DMS 273 (cell line): Measurements from ENCODE around the gene FAM20C.

Experiments
- DNase-seq: peaks from one replicate; lab custom pipeline; 2025; ENCODE audit not compliant: unreplicated experiment; lab: John Stamatoyannopoulos, UW

Gene FAM20C

DNA sequence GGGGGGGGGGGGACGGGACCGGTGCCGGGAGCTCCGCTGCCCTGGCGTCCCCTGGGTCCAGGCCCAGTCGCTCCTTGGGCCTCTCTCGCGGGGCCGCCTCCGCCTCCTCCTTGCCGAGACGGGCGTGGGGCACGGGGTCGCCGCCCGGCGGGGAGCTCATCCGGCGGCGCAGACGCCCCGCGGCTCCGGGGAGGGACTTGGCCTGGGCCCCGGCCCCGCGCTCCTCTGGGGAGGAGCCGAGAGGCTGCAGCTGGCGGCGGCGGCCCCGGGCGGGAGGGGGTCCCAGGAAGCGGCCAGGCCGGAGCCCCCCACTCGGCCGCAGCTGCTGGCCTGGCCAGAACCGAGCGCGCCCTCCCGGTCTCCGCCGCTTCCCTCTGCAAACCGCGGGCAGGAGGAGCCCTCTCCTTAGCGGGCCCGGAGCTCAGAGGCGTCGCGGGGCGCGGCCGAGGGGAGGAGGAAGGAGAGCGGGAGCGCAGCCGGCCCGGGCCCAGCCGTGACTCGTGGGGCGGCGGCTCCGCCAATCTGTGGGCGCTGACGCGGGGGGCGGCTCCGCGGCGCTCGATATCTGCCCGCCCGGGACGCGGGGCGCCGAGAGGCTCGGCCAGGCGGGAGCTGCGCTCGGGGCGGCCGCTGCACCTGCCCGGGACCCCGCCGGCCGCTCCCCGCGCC lies at the start of gene FAM20C:
Gene FAM20C, plus strand, starts transcription at position 591 of the 669 bp plus-strand sequence. CDS start 629 bp downstream, outside the sequence.
- DNase-seq, result peak; percentile 94

DNA sequence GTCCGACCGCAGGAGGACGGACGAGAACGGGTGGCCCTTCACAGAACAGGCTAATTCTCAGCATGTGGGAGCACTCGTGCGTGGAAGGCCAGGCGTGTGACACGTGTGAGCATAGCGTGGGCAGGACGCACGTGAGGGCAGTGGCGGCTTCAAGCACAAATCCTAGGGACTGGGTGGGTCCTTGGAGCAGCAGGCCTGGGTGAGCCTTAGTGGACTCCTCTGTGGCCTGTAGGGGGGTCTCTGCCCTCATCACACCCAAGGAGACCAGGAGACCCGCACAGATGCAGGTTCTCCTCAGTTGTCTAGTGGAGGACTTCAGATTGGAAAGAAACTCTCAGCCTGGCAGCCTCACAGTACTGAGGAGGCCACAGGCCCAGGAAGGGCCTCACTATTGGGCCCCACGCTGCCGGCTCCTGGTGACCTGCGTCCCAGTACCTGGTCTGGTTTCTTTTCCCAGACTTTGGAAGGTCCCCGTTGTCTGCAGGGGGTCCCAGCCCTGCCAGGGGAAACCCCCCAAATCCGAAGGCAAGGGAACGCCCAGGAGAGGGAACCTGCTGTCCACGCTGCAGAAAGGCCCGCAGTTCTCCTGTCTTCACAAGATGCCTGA lies 49.1 kb upstream of the FAM20C start:
- no peak for DNase-seq

DNA sequence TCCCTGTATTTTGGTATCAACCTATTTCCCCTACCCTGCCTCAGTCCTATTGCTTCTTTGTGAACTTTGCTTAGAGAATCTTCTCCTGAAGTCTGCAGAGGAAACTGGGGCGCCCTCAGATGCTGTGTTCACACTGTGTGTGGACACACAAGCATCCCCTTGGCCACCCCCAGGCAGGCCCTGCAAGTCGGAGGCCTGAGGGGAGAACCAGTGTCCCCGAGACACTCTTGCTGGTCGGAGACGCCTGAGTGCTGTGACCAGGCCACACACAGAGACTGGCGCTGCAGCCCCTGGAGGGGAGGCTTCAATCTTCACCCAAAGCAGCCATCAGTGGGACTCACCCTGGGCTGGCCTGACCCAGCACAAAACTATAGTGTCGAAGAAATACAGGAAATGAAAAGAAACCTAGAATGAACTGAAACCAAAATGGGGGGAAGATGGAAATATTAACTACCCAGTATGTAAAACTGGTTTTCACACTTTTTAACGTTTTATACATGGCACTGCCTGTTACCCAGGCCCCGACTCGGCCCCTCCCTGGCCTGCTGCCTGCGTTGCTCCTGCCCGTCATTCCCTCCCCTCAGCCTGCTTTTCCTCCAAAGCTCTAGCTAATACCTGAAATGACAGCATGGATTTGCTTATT lies 48.4 kb upstream of the FAM20C start:
- no peak for DNase-seq

DNA sequence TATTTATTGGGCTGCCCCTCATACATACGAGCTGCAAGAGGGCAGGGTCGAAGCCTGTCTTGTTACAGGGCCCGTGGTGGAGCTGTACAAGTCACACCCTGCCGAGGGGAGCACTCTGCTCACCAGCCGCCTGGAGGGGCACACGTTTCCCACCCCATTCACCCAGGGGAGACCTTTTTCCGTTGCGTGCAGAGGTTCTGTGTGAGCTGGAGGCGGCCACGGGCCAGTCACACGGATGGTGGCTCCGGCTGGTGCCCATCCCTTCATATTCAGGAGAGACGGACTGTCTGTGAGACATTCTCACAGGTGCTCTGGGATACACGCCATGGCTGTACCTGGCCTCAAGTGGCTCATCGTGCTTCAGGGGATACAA lies 47.9 kb upstream of the FAM20C start:
- DNase-seq, result no peak

DNA sequence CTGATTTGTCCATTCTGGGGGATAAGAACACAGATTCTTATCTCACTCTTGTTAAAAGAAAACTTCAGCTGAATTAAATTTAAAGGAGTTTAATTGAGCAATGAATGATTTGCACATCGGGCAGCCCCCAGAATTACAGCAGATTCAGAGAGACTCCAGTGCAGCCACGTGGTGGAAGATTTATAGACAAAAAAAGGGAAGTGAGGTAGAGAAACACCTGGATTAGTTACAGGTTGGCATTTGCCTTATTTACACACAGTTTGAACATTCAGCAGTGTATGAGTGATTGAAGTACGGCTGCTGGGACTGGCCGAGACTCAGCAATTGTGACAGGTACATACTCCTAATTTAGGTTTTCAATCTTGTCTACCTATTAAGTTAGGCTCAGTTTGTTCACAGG lies 46.5 kb upstream of the FAM20C start:
- DNase-seq, result no peak

DNA sequence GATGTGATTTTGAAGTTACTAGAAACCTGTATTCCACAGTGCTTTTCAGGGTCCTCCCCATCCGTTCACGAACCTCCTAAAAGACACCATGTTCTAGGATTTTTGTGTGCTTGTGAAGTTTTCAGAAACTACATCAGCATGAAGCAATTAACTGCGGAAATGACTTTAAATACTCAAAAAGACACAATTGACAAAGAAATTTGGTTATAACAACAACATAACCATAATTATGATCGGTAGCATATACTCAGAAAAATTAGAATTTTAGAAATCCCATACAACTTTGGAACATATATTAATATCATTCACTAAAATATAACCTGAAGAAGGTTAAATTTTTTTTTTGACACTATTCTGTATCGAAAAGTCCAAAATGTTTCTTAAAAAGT lies 43.8 kb upstream of the FAM20C start:
- DNase-seq, result no peak

DNA sequence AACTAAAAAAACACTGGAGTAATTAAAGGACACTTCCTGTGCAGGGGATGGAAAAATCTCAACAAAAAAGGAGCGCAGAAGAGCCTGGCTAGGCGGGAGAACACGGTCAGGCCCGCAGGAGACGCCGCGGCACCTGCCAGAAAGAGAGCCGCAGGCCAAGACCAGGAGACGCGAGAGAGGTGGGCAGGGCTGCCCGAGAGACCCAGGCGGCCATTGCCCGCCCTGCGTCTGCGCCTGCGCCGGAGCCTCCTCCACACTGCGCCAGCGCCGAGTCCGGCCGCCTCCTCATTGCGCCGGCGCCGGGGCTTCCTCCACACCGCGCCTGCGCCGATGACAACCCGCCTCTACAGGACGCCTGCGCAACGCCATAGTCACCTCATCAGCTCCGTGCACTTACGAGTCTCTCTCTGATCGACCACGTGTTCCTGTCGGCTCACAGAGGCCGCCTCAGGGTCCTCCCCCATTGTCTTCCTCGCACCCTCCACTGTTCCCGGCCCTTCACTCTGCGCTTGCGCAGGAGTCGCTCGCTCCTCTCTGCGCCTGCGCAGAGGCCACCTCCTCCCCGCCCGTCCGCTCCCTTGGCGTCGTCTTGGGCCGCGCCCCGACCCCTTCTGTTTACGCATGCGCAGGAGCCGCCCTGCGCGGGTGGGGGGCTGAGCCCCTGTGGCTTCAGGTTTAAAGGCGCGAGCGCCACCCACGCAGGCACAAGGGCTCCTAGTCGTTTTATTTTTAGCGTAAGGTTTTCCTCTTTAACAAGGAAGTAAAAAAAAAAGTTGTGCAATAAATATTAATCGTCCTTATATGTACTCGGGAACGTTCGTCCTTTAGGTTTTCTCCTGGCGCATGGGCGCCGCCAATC lies 43.2 kb upstream of the FAM20C start:
- peak; percentile 100 for DNase-seq

DNA sequence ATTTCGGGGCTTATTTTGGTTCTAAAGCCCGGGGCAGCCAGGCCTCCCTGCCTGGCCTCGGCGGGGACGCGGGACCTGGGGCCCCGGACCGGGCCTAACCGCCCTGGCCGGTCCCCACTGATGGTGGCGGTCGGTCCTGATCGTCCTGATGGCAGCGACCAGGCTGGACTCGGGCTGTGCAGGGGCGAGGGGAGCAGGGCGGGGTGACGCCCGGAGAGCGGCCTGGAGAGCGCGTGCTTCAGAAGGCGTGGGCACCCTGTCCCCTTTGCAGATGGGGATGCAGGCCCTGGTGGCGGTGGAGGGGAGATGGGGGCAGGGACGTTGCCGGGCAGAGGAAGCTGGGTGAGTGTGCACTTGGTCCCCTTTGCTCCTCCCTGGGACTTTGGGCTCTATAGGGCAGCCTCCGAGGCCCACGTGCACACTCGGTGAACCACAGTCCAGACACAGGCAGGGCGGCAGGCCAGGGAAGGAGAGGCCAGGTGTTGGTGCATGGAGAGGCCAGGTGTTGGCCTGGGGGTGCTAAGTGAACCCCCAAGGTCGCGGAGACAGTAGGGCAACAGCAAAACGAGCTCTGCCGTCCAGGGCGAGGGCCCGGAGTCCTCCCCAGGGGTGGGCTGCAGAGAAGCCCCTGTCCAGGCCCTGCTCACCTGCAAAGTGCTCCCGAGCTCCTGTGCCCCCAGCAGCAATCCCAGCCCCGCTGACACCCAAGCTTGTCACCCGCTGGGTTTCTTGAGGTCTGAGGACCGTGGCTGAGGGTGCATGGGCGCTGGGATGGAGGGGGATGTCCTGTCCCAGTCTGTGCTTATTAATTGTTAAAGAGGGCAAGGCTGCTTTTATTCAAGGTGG lies 42.4 kb upstream of the FAM20C start:
- DNase-seq, result peak; percentile 59

DNA sequence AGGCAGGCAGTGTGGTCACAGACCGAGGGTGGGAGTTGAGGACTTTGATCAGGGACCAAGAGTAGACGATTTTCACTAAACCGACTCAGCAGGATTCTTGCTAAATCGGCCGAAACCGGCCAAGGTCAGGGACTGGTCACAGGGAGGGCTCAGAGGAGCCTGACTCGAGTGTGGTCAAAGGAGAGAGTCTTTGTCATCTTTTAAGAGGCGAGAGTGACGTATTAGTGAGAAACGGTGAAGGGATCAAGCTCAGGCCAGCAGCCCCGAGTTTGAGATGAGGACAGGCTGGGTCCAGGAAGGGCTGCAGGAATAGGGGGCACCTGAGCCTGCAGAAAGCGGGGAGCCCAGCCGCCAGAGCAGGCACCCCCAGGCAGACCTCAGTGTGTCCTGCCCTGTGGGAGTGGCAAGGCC lies 41.6 kb upstream of the FAM20C start:
- DNase-seq, result no peak

DNA sequence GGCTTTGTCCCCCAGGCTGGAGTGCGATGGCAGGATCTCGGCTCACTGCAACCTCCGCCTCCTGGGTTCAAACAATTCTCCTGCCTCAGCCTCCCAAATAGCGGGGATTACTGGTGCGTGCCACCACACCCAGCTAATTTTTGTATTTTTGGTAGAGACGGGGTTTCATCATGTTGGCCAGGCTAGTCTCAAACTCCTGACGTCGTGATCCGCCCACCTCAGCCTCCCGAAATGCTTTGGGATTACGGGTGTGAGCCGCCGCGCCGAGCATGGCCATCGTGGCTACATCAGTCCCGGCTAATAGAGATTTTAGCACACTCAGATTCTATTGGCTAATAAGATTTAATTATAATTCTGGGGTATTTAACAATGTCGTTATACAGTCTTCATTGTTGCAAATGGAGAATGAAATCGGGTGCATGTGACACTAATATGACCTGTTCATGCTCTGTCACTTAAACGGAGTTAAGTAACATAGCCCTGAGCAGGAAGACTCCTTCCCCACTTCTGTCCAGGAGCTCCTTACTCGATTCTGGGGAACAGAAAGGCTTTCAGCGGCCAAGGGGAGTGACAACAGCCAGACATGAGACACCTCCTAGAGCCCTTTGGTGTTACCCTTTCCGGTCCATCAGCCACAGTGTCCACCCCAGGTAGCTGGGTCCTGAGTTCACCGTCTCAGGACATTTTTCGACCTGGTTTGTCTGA lies 40.9 kb upstream of the FAM20C start:
- no peak for DNase-seq

DNA sequence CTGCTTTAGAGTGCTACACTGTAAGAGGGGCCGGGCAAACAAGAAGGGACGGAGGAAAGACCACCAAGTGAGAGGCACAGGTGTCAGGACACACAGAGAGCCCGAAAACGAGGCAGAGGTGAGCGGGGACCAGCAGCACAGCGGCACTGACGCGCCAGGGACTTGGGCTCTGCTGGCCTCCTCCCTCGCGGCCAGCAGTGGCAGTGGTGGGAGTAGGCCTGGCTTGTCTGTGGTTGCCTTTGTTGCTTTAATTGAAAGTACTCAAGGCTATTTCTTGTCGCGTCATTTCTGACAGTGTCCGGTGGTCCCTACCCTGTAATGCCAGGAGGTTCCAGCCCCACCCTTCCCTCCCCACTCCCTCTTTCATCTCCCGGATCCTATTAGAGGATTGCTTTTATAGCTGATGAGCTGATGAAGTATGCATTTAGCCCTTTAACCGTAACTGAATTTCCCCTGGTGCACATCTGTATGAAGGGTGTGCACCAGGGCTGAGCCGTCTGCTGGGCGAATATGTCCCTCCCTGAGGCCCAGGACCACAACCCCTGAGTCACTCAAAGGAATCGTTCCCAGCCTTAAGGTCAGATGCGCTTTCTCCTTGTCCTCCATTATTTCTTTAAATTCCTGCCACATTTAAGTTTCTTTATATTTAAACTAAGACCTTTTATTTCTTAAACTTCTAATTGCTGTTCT lies 39.5 kb upstream of the FAM20C start:
- no peak for DNase-seq

DNA sequence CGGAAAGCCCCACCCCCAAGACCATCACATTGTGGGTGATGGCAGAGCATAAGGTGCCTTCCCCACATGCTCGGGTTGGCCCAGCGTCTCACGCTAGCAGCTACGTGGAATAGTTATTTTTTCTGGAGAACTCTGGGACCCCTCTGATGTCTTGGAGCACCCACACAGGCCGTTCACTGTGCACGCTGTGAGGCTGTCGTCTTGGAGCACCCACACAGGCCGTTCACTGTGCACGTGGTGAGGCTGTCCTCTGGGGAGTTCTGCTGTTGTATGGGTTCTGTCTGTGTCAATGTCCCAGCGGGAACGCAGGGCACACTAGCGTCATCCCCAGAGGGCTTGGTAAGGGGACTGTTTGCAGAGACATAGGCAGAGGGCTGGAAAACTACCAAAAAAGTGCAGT lies 38.8 kb upstream of the FAM20C start:
- DNase-seq, result no peak

DNA sequence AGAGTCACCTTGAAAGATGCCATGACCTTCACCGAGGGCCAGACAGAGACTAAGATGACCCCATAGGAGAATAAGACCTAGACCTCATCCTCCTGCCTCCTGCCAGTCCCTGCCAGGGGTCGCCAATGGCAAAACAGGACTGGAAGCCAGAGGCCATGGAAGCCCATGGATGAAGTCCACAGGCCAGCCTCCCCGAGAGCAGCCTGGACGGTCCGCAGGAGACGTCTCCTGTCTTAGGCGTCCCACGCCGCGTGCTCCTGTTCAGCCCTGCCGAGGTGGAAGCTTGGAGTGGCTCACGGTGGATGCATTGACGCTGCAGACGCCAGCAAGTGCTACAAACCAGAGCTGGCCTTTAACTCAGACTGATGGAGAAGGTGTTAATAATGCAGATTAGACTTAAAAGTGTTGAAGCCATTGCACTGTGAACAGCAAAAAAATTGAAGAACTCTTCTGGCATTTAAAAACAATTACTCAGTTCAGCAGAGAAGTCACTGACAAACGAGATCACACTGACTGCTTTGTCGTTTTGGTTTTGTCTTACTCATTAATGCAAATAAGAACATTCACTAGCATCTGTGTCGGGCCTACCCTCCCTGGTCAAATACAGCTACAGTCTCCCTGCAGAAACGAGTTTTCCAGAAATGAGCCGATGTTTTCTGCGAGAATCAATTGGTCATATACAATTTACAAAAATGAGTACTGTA lies 38.1 kb upstream of the FAM20C start:
- DNase-seq, result no peak

DNA sequence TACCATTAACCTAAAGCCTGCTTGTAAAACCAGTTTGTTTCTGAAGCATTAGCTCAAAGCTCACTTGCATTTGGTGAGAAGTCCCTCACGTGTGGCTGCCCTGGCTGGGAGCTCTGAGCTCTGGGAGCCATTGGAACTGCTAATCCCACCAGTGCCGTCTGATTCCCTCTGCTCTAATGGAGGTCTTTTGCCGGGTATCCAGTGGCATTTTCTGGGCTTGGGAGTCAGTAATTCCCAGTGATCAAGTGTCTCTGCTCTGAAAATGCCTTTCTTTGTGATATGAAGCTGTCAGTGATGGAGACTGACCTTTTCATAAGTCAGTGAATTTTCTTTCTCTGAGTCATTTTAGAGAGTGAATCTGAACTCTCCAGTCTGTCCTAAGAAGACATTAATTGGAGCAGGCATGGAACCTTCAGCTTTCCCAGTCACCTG lies 36.9 kb upstream of the FAM20C start:
- no peak for DNase-seq

DNA sequence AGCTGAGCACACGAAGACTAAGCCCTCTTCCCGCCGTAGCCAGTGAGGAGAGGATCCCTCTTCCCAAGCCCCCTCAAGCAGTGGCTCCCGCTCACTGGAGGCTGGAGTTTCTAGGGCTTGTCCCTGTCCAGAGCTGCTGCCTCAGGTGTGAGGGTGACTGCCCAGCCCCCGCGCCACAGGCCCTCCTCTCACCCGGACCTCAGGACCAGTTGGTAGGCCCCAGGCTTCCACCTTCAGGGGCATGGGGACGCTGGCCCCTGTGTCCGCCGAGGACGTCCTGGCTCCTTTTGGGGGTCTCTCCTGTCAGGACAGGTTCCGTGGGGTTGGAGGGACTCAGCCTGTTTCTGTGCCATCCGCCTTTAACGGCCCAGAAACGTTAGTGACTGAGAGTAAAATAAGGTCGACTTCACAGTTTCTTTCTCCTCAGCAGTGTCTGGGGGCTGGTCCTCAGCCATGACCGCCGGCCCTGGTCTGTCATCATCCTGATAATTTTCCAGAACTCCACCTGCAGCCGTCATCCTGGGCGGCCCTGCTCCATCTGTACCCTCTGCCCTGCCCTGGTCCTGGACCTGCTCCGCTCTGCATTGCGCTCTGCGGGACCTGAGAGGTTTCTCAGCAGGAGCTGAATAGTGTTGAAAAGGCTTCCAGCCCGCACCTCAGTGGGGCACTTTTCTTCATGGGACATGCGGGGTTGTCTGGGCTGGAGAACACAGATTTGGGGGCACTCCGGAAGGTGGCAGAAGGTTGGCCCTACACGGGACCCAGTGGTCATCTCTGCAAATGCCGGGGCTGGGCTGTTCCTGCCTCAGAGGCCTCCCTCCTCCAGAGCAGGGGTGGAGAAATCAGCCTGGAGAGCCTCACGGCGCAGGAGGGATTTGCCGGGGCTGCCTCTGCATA lies 36.0 kb upstream of the FAM20C start:
- DNase-seq, result no peak

DNA sequence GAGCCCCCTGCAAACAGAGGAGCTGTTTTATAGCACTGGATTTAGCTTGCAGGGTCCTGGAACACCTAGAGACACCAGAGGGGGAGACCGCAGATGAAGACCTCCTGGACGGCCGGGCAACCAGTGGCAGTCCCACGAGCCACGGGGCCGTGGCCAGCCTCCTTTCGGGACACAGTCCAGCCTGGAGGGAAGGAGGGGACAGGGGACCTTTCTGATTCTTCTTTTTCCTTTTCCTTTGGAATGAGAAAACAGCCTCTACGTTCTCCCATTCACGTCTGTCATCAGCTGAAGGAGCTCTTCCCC lies 35.4 kb upstream of the FAM20C start:
- no peak for DNase-seq

DNA sequence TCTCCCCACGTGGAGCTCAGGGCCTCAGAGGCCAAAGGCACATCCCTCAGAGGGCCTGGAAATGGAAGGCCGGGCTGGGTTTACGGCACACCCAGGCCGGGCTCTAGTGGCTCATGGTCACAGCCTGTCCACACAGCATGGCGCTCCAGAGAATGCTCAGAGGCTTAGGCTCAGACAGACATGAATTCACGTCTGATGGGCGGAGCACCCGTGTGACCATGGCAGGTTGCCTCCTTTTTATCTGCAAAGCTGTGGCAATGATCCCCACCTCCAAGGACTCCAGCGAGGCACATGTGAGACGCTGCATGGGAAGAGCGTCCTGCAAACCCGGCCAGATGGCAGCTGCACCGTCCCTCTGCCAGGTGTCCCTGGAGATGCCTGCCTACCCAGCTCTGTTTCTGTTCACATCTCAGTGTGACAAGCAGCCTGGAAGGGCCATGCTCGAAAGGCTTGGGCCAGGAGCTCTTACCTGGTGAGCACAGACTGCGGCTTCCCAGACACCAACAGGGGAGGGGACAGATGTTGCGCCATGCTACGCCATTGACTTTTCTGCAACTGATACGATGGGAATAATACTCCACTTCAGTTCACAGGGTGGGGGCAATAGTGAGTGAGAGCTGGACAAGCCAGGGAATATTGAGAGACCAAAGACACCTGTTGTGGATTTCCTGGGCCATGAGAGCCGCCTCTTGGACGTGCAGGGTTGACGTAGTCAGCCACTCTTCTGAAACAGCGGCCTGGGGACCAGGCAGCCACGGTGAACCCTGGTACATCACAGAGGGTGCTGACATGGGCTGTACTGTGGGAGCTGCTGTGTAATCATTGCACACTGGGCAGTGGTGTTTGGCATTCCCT lies 34.4 kb upstream of the FAM20C start:
- DNase-seq, result peak; percentile 55
